Stomach (tissue), 4 donors: ENCODE results near the gene CETN3.

ENCODE experiments used
- EP300 ChIP-seq: sonication (generic); formaldehyde crosslinking; IDR thresholded peaks from one replicate; pipeline ENCODE4 v1.6.1; 2017; ENCODE audit warnings: antibody characterized with exemption
- POLR2A ChIP-seq, 4 donors: fragments of 450-650 bp; IDR thresholded peaks; one replicate each; pipeline ENCODE4 v1.6.1; 2016; ENCODE audit warnings: antibody characterized with exemption in 4 of 4, control low read depth in 2 of 4, mild to moderate bottlenecking in 1 of 4, moderate library complexity in 1 of 4
- TF ChIP-seq, protein P1 (sequence below), 7 experiments: fragments of 450-650 bp in 4 of 7; fragments of 200-600 bp in 3 of 7; sonication (generic) in 3 of 7; IDR thresholded peaks; one replicate each; pipeline ENCODE4 v1.5.1; 2016 to 2019; ENCODE audit warnings: antibody characterized with exemption in 7 of 7, control low read depth in 2 of 7, mild to moderate bottlenecking in 1 of 7

DNA sequence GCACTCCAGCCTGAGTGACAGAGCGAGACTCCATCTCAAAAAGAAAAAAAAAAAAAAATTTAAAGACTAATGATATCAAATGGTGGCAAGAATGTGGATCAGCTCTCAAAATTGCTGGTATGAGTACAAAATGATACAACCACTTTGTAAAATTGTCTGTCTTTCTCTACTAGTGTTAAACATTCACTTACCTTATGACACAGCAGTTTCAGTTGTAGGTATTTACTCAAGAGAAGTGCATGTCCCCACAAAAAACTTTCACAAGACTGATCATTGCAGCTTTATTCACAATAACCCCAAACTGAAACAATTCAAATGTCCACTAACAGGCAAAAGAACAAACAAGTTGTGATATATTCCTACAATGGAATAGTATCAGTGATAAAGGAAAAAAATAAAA lies 14.7 kb upstream of the CETN3 start:
- TF ChIP-seq, protein P1, sequence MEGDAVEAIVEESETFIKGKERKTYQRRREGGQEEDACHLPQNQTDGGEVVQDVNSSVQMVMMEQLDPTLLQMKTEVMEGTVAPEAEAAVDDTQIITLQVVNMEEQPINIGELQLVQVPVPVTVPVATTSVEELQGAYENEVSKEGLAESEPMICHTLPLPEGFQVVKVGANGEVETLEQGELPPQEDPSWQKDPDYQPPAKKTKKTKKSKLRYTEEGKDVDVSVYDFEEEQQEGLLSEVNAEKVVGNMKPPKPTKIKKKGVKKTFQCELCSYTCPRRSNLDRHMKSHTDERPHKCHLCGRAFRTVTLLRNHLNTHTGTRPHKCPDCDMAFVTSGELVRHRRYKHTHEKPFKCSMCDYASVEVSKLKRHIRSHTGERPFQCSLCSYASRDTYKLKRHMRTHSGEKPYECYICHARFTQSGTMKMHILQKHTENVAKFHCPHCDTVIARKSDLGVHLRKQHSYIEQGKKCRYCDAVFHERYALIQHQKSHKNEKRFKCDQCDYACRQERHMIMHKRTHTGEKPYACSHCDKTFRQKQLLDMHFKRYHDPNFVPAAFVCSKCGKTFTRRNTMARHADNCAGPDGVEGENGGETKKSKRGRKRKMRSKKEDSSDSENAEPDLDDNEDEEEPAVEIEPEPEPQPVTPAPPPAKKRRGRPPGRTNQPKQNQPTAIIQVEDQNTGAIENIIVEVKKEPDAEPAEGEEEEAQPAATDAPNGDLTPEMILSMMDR (IDR thresholded peaks at IDR 0.05), result no peak
- TF ChIP-seq EP300 (no peak), POLR2A (IDR thresholded peaks at IDR 0.05) (no peak)
